Measurements from ENCODE around the gene XPNPEP2.

Gene XPNPEP2

GRCh38 chrX:129780441-129781105 is 41.8 kb downstream of the XPNPEP2 start:
- DNase-seq (ENCODE audit: low read depth) = no peak

- no peak for DNase-seq (ENCODE audit: low read depth)
Measured at GRCh38 chrX:129781134-129781672, 42.4 kb downstream of the XPNPEP2 start.

- no peak for DNase-seq (ENCODE audit: low read depth)
Measured at GRCh38 chrX:129781680-129782495, 43.1 kb downstream of the XPNPEP2 start.

GRCh38 chrX:129782706-129783105 is 43.9 kb downstream of the XPNPEP2 start:
- DNase-seq (ENCODE audit: low read depth) = no peak

- no peak for DNase-seq (ENCODE audit: low read depth)
Measured at GRCh38 chrX:129783291-129783713, 44.5 kb downstream of the XPNPEP2 start.

GRCh38 chrX:129784371-129784770 is 45.6 kb downstream of the XPNPEP2 start:
- no peak for DNase-seq (ENCODE audit: low read depth)

GRCh38 chrX:129785160-129785947 is 46.6 kb downstream of the XPNPEP2 start:
- DNase-seq (ENCODE audit: low read depth) = no peak

- DNase-seq (ENCODE audit: low read depth) = no peak
Measured at GRCh38 chrX:129786210-129786651, 47.5 kb downstream of the XPNPEP2 start.

- no peak for DNase-seq (ENCODE audit: low read depth)
Measured at GRCh38 chrX:129787336-129788055, 48.7 kb downstream of the XPNPEP2 start.

- DNase-seq (ENCODE audit: low read depth) = no peak
Measured at GRCh38 chrX:129788527-129788926, 49.7 kb downstream of the XPNPEP2 start.

GRCh38 chrX:129790146-129790545 is 51.4 kb downstream of the XPNPEP2 start:
- DNase-seq (ENCODE audit: low read depth) = no peak

GRCh38 chrX:129790808-129791207 is 52.0 kb downstream of the XPNPEP2 start:
- DNase-seq (ENCODE audit: low read depth) = no peak

GRCh38 chrX:129791336-129791735 is 52.6 kb downstream of the XPNPEP2 start:
- no peak for DNase-seq (ENCODE audit: low read depth)

GRCh38 chrX:129791961-129792570 is 53.3 kb downstream of the XPNPEP2 start:
- no peak for DNase-seq (ENCODE audit: low read depth)

GRCh38 chrX:129792586-129793291 is 54.0 kb downstream of the XPNPEP2 start:
- no peak for DNase-seq (ENCODE audit: low read depth)

- DNase-seq (ENCODE audit: low read depth) = no peak
Measured at GRCh38 chrX:129793604-129794191, 54.9 kb downstream of the XPNPEP2 start.

GRCh38 chrX:129795584-129795983 is 56.8 kb downstream of the XPNPEP2 start:
- DNase-seq (ENCODE audit: low read depth) = no peak

- DNase-seq (ENCODE audit: low read depth) = no peak
Measured at GRCh38 chrX:129797251-129797906, 58.6 kb downstream of the XPNPEP2 start.

GRCh38 chrX:129798456-129798855 is 59.7 kb downstream of the XPNPEP2 start:
- no peak for DNase-seq (ENCODE audit: low read depth)

- DNase-seq (ENCODE audit: low read depth) = no peak
Measured at GRCh38 chrX:129798888-129799287, 60.1 kb downstream of the XPNPEP2 start.

Data from GM04503 (cell line).